ENCODE results near the gene TTPAL.

Gene TTPAL

GRCh38 chr20:44481719-44482416 is 6.2 kb downstream of the TTPAL start:
- H3K4me1 ChIP-seq = no peaks in the 10 kb centered on the region
- H3K4me3 ChIP-seq (ENCODE audit: low read depth, low read length) = no peak overlapping the region
- no peak overlapping the region for H2AFZ ChIP-seq
- H3K79me2 ChIP-seq = peaks cover 2% of the 10 kb centered on the region
- H3K36me3 ChIP-seq (ENCODE audit: control insufficient read depth, insufficient read depth, low read length) = no peaks in the 10 kb centered on the region
- no peak overlapping the region for H3K27ac ChIP-seq
- H3K27me3 ChIP-seq (ENCODE audit: control insufficient read depth, insufficient read depth, low read length) = no peaks in the 10 kb centered on the region
- no peak overlapping the region for H3K4me2 ChIP-seq (ENCODE audit: low read length)
- no peaks in the 10 kb centered on the region for H3K9me3 ChIP-seq (ENCODE audit: control insufficient read depth, low read length)
- TF ChIP-seq CTCF (IDR thresholded peaks at IDR 0.05) = no peak
- H3K9ac ChIP-seq = no peak overlapping the region

GRCh38 chr20:44483112-44483511 is 7.4 kb downstream of the TTPAL start:
- H3K9me3 ChIP-seq (ENCODE audit: control insufficient read depth, low read length) = no peaks in the 10 kb centered on the region
- H3K27me3 ChIP-seq (ENCODE audit: control insufficient read depth, insufficient read depth, low read length) = no peaks in the 10 kb centered on the region
- H3K4me1 ChIP-seq = no peaks in the 10 kb centered on the region
- TF ChIP-seq CTCF (IDR thresholded peaks at IDR 0.05) = no peak
- H3K27ac ChIP-seq = no peak overlapping the region
- H3K79me2 ChIP-seq = peaks cover 2% of the 10 kb centered on the region
- no peak overlapping the region for H2AFZ ChIP-seq
- H3K4me3 ChIP-seq (ENCODE audit: low read depth, low read length) = no peak overlapping the region
- no peak overlapping the region for H3K4me2 ChIP-seq (ENCODE audit: low read length)
- H3K36me3 ChIP-seq (ENCODE audit: control insufficient read depth, insufficient read depth, low read length) = no peaks in the 10 kb centered on the region
- no peak overlapping the region for H3K9ac ChIP-seq

GRCh38 chr20:44485078-44485829 is 9.6 kb downstream of the TTPAL start:
- H3K27me3 ChIP-seq (ENCODE audit: control insufficient read depth, insufficient read depth, low read length) = no peaks in the 10 kb centered on the region
- H3K36me3 ChIP-seq (ENCODE audit: control insufficient read depth, insufficient read depth, low read length) = no peaks in the 10 kb centered on the region
- no peaks in the 10 kb centered on the region for H3K4me1 ChIP-seq
- TF ChIP-seq CTCF (IDR thresholded peaks at IDR 0.05) = no peak
- H3K4me3 ChIP-seq (ENCODE audit: low read depth, low read length) = no peak overlapping the region
- no peak overlapping the region for H3K9ac ChIP-seq
- H2AFZ ChIP-seq = no peak overlapping the region
- no peak overlapping the region for H3K27ac ChIP-seq
- H3K9me3 ChIP-seq (ENCODE audit: control insufficient read depth, low read length) = no peaks in the 10 kb centered on the region
- H3K4me2 ChIP-seq (ENCODE audit: low read length) = no peak overlapping the region
- peaks cover 2% of the 10 kb centered on the region for H3K79me2 ChIP-seq

- H3K4me2 ChIP-seq (ENCODE audit: low read length) = no peak overlapping the region
- no peak overlapping the region for H3K9ac ChIP-seq
- H3K27ac ChIP-seq = no peak overlapping the region
- H2AFZ ChIP-seq = no peak overlapping the region
- no peaks in the 10 kb centered on the region for H3K4me1 ChIP-seq
- H3K27me3 ChIP-seq (ENCODE audit: control insufficient read depth, insufficient read depth, low read length) = no peaks in the 10 kb centered on the region
- no peaks in the 10 kb centered on the region for H3K36me3 ChIP-seq (ENCODE audit: control insufficient read depth, insufficient read depth, low read length)
- H3K4me3 ChIP-seq (ENCODE audit: low read depth, low read length) = no peak overlapping the region
- no peak for TF ChIP-seq CTCF (IDR thresholded peaks at IDR 0.05)
- no peaks in the 10 kb centered on the region for H3K9me3 ChIP-seq (ENCODE audit: control insufficient read depth, low read length)
- H3K79me2 ChIP-seq = peaks cover 2% of the 10 kb centered on the region
Measured at GRCh38 chr20:44485830-44486198, 10.1 kb downstream of the TTPAL start.

Data from parathyroid adenoma (tissue), 2 donors.